Endodermal cell (in vitro differentiated cells): ENCODE data around the gene KIF7. TPM values are rescaled to one million over a fixed set of nuclear protein-coding genes. Genes with fewer than 3 reads are reported as not detected.

Experiments
- DNase-seq: peaks from one replicate; pipeline ENCODE4 v3.0.0-alpha.2; 2017
- H3K27ac ChIP-seq: 2 replicates; pipeline ENCODE4 v1.5.1; 2013; ENCODE audit warnings: mild to moderate bottlenecking, low read depth, low read length, moderate library complexity
- H3K27me3 ChIP-seq: 2 replicates; pipeline ENCODE4 v1.6.1; 2013; ENCODE audit warnings: mild to moderate bottlenecking, low read length, moderate library complexity; ENCODE audit not compliant: insufficient read depth, control insufficient read depth, poor library complexity, severe bottlenecking
- H3K36me3 ChIP-seq: 2 replicates; pipeline ENCODE4 v1.7.0; 2013; ENCODE audit warnings: mild to moderate bottlenecking, low read length, moderate library complexity; ENCODE audit not compliant: control insufficient read depth, insufficient read depth
- H3K4me1 ChIP-seq: one replicate; pipeline ENCODE4 v1.7.0; 2013; ENCODE audit warnings: low read length; ENCODE audit not compliant: control insufficient read depth, insufficient read depth
- H3K4me3 ChIP-seq: 2 replicates; pipeline ENCODE4 v1.5.1; 2013; ENCODE audit warnings: mild to moderate bottlenecking, low read length, moderate library complexity
- H3K9ac ChIP-seq: 2 replicates; pipeline ENCODE4 v1.6.1; 2013; ENCODE audit warnings: mild to moderate bottlenecking, low read length, moderate library complexity; ENCODE audit not compliant: poor library complexity, severe bottlenecking; ENCODE audit errors: extremely low read depth
- H3K9me3 ChIP-seq: 2 replicates; pipeline ENCODE4 v1.6.1; 2013; ENCODE audit warnings: mild to moderate bottlenecking, low read length, moderate library complexity; ENCODE audit not compliant: control insufficient read depth
- H3K27ac Mint-ChIP-seq: 2 replicates; pipeline ENCODE4 v1.8.0; 2020; ENCODE audit warnings: mixed read lengths
- H3K27me3 Mint-ChIP-seq: 2 replicates; pipeline ENCODE4 v1.8.0; 2021; ENCODE audit warnings: mild to moderate bottlenecking, mixed read lengths; ENCODE audit not compliant: insufficient read depth
- H3K36me3 Mint-ChIP-seq: 2 replicates; pipeline ENCODE4 v1.8.0; 2020; ENCODE audit warnings: low read depth, mixed read lengths
- H3K4me1 Mint-ChIP-seq: 2 replicates; pipeline ENCODE4 v1.8.0; 2020; ENCODE audit warnings: mixed read lengths
- H3K4me3 Mint-ChIP-seq: 2 replicates; pipeline ENCODE4 v1.8.0; 2020; ENCODE audit warnings: mild to moderate bottlenecking, moderate library complexity, mixed read lengths
- H3K9me3 Mint-ChIP-seq: 2 replicates; pipeline ENCODE4 v1.8.0; 2020; ENCODE audit warnings: mild to moderate bottlenecking, mixed read lengths
- WGBS, 2 experiments: methylation state at CpG; one replicate each; pipeline versions ENCODE4 v1.1.5 to v1.1.7; 2013; ENCODE audit warnings: missing lambda C conversion rate in 2 of 2, mixed read lengths in 1 of 2; ENCODE audit not compliant: insufficient coverage in 1 of 2, insufficient read length in 1 of 2; 5-methylcytosine and 5-hydroxymethylcytosine counted together
- total RNA-seq, 2 donors: library from RNA; stranded (reverse); fragmentation: NEBNext Ultra II Directional in 1 of 2; extraction: Animal tissue kit (Norgen Biotek cat#: 25700) in 1 of 2; gene quantifications; 2 replicates in 1 of 2; 3 replicates in 1 of 2; pipeline ENCODE4 v1.2.1, GENCODE V29; 2021
- TF ChIP-seq, protein P1 (sequence below): fragments of 200-600 bp; sonication (generic); conservative IDR thresholded peaks from 2 replicates; pipeline ENCODE4 v1.5.0; 2021; ENCODE audit warnings: antibody characterized with exemption, mild to moderate bottlenecking

KIF7 gene
- total RNA-seq, 2 donors from 2014 or later: 22.9 to 24.4 TPM

DNA sequence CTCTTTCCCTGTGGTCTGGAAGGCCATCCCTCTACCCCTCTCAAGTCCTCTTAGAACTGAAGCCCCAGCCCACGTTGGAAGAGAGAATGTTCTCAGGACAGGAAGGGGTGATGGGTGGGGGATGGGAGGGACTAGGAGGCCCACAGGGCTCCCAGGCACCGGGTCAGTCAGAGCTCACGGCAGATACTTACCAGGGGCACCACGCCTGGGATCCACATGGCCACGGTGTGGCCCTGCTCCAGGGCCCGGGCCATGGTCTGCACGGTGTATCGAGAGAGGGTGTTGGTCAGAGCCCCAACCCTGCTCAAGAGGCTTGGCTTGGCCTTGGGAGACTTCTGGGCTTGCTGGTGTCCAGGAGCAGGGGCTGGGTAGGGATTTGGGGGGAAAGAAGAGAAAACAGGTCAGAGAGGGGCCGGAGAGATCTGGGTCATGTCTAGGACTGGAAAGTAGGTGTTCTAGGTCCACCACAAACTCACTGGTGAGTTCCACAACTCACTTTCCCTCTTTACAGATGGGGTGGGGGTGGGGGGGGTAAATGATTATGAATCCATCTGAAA, 14.1 kb upstream of the KIF7 start:
- H3K9me3 ChIP-seq: no peaks in the 10 kb centered on the region
- no peak overlapping the region for H3K27ac ChIP-seq
- 48 to 92% methylated on average over 2 to 7 of the region's 9 CpGs for WGBS, 2 experiments
- no peaks in the 10 kb centered on the region for H3K9me3 Mint-ChIP-seq
- no peak for DNase-seq
- no peak overlapping the region for H3K4me3 Mint-ChIP-seq
- no peaks in the 10 kb centered on the region for H3K36me3 ChIP-seq
- no peaks in the 10 kb centered on the region for H3K4me1 ChIP-seq
- H3K27ac Mint-ChIP-seq: no peak overlapping the region
- H3K9ac ChIP-seq: no peak overlapping the region
- no peaks in the 10 kb centered on the region for H3K36me3 Mint-ChIP-seq
- TF ChIP-seq, protein P1, sequence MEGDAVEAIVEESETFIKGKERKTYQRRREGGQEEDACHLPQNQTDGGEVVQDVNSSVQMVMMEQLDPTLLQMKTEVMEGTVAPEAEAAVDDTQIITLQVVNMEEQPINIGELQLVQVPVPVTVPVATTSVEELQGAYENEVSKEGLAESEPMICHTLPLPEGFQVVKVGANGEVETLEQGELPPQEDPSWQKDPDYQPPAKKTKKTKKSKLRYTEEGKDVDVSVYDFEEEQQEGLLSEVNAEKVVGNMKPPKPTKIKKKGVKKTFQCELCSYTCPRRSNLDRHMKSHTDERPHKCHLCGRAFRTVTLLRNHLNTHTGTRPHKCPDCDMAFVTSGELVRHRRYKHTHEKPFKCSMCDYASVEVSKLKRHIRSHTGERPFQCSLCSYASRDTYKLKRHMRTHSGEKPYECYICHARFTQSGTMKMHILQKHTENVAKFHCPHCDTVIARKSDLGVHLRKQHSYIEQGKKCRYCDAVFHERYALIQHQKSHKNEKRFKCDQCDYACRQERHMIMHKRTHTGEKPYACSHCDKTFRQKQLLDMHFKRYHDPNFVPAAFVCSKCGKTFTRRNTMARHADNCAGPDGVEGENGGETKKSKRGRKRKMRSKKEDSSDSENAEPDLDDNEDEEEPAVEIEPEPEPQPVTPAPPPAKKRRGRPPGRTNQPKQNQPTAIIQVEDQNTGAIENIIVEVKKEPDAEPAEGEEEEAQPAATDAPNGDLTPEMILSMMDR: no peak
- H3K27me3 ChIP-seq: peaks cover 17% of the 10 kb centered on the region
- peaks cover 54% of the 10 kb centered on the region for H3K27me3 Mint-ChIP-seq
- no peak overlapping the region for H3K4me3 ChIP-seq
- peaks cover 3% of the 10 kb centered on the region for H3K4me1 Mint-ChIP-seq

DNA sequence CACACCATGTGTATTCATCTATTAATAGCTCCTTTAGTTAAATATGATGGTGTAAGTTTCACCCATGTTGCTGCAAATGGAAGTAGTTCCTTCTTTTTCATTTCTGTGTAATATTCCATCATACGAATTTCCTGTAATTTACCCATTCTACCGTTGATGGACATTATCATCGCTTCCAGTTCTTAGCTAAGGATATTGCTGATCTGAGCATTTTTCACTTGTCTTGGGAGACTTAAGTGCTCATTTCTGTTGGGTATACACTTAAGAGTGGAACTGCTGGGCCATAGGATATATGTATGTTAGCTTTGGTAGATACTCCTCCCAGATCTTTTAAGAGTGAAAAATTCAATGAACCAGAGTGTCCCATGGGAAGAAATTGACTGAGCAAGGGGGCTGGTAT, 12.9 kb upstream of the KIF7 start:
- TF ChIP-seq, protein P1: no peak
- Mint-ChIP-seq H3K4me1 (peaks cover 3% of the 10 kb centered on the region), H3K27ac (no peak overlapping the region), H3K27me3 (peaks cover 51% of the 10 kb centered on the region), H3K4me3 (no peak overlapping the region), H3K36me3 (no peaks in the 10 kb centered on the region), H3K9me3 (no peaks in the 10 kb centered on the region)
- Histone ChIP-seq H3K4me3 (no peak overlapping the region), H3K4me1 (no peaks in the 10 kb centered on the region), H3K27ac (no peak overlapping the region), H3K27me3 (peaks cover 19% of the 10 kb centered on the region), H3K36me3 (no peaks in the 10 kb centered on the region), H3K9ac (no peak overlapping the region), H3K9me3 (no peaks in the 10 kb centered on the region)
- DNase-seq: no peak
- 92% methylated on average over 3 of the region's 3 CpGs; no CpG with 5 or more reads in 1 of the 2 experiments for WGBS, 2 experiments

GRCh38 chr15:89667706-89667960, 12.4 kb upstream of the KIF7 start:
- no peaks in the 10 kb centered on the region for H3K36me3 Mint-ChIP-seq
- Histone ChIP-seq H3K9me3 (no peaks in the 10 kb centered on the region), H3K27me3 (peaks cover 19% of the 10 kb centered on the region), H3K9ac (no peak overlapping the region), H3K36me3 (no peaks in the 10 kb centered on the region), H3K27ac (no peak overlapping the region), H3K4me1 (no peaks in the 10 kb centered on the region), H3K4me3 (no peak overlapping the region)
- 90% methylated on average over 7 of the region's 7 CpGs; no CpG with 5 or more reads in 1 of the 2 experiments for WGBS, 2 experiments
- H3K27me3 Mint-ChIP-seq: peaks cover 51% of the 10 kb centered on the region
- H3K4me1 Mint-ChIP-seq: no peaks in the 10 kb centered on the region
- H3K27ac Mint-ChIP-seq: no peak overlapping the region
- no peak for DNase-seq
- no peaks in the 10 kb centered on the region for H3K9me3 Mint-ChIP-seq
- TF ChIP-seq, protein P1: no peak
- no peak overlapping the region for H3K4me3 Mint-ChIP-seq
